SK-N-SH (cell line): ENCODE measurements around the gene FGFBP1. TPM values are rescaled to one million over a fixed set of nuclear protein-coding genes. Genes with fewer than 3 reads are reported as not detected.

Source experiments
- CTCF ChIA-PET: fragments of 300-600, 350-600 bp; formaldehyde crosslinking; extraction: SDS; loops from one replicate; lab custom pipeline; 2021; lab: Yijun Ruan, JAX
- POLR2A ChIA-PET: fragments of 350-600 bp; sonication (Branson Sonifier 250); formaldehyde crosslinking; extraction: SDS; loops from one replicate; lab custom pipeline; 2020; ENCODE audit warnings: antibody characterized with exemption, inconsistent platforms; lab: Yijun Ruan, JAX
- DNase-seq: peaks from one replicate; pipeline ENCODE4 v3.0.0; 2012
- H2AFZ ChIP-seq: fragments of 200-600 bp; sonication (generic); 2 replicates; pipeline ENCODE4 v1.8.1; 2016; ENCODE audit warnings: antibody characterized with exemption, mild to moderate bottlenecking, low read depth
- H3F3A ChIP-seq: fragments of 200-600 bp; sonication (generic); replicated peaks from 2 replicates; pipeline ENCODE3; 2016; ENCODE audit warnings: antibody characterized with exemption, mild to moderate bottlenecking; ENCODE audit not compliant: insufficient read depth
- H3K27ac ChIP-seq, 2 experiments: fragments of 200-500 bp in 1 of 2; fragments of 200-600 bp in 1 of 2; sonication (Bioruptor generic) in 1 of 2; sonication (generic), shearing (Covaris generic) in 1 of 2; 2 replicates each; pipeline versions ENCODE4 v1.5.1 to v1.6.1; 2014 to 2016; ENCODE audit warnings: low read depth in 2 of 2, inconsistent platforms in 1 of 2, low read length in 1 of 2, mild to moderate bottlenecking in 1 of 2, mixed read lengths in 1 of 2
- H3K27me3 ChIP-seq: fragments of 200-600 bp; sonication (generic), shearing (Covaris generic); 2 replicates; pipeline ENCODE4 v1.6.1; 2016; ENCODE audit warnings: mixed run types; ENCODE audit not compliant: insufficient read depth
- H3K36me3 ChIP-seq, 2 experiments: fragments of 200-500 bp in 1 of 2; fragments of 200-600 bp in 1 of 2; sonication (Bioruptor generic) in 1 of 2; sonication (generic) in 1 of 2; replicated peaks in 1 of 2; 2 replicates each; pipeline versions ENCODE3 to v1.5.1; 2014 to 2016; ENCODE audit warnings: low read length in 1 of 2, mild to moderate bottlenecking in 1 of 2; ENCODE audit not compliant: insufficient read depth in 2 of 2, control insufficient read depth in 1 of 2
- H3K4me1 ChIP-seq, 2 experiments: fragments of 200-500 bp in 1 of 2; fragments of 200-600 bp in 1 of 2; sonication (Bioruptor generic) in 1 of 2; sonication (generic), shearing (Covaris generic) in 1 of 2; 2 replicates each; pipeline versions ENCODE4 v1.5.1 to v1.6.1; 2014 to 2016; ENCODE audit warnings: low read depth in 1 of 2, low read length in 1 of 2, mixed run types in 1 of 2; ENCODE audit not compliant: insufficient read depth in 2 of 2, control insufficient read depth in 1 of 2
- H3K4me2 ChIP-seq: fragments of 200-600 bp; sonication (generic), shearing (Covaris generic); 2 replicates; pipeline ENCODE4 v1.6.1; 2017; ENCODE audit warnings: mixed run types
- H3K4me3 ChIP-seq, 2 experiments: fragments of 200-500 bp in 1 of 2; fragments of 200-600 bp in 1 of 2; sonication (Bioruptor generic) in 1 of 2; sonication (generic), shearing (Covaris generic) in 1 of 2; 2 replicates each; pipeline versions ENCODE4 v1.5.1 to v1.8.1; 2014 to 2016; ENCODE audit warnings: low read depth in 2 of 2, inconsistent platforms in 1 of 2, low read length in 1 of 2, mild to moderate bottlenecking in 1 of 2, mixed read lengths in 1 of 2, moderate library complexity in 1 of 2
- H3K79me2 ChIP-seq: fragments of 200-600 bp; sonication (generic); 2 replicates; pipeline ENCODE4 v1.8.1; 2017; ENCODE audit warnings: mild to moderate bottlenecking; ENCODE audit not compliant: insufficient read depth
- H3K9ac ChIP-seq: fragments of 200-600 bp; sonication (generic); 2 replicates; pipeline ENCODE4 v1.6.1; 2017; ENCODE audit warnings: mixed run types
- H3K9me2 ChIP-seq: fragments of 200-600 bp; sonication (generic); 2 replicates; pipeline ENCODE4 v1.6.1; 2017; ENCODE audit warnings: mixed run types
- H3K9me3 ChIP-seq: fragments of 200-600 bp; sonication (generic); 2 replicates; pipeline ENCODE4 v1.6.1; 2017; ENCODE audit warnings: mixed run types, mild to moderate bottlenecking, moderate library complexity
- H4K20me1 ChIP-seq: fragments of 200-600 bp; sonication (generic); 2 replicates; pipeline ENCODE4 v1.6.1; 2017; ENCODE audit warnings: mild to moderate bottlenecking, mixed run types; ENCODE audit not compliant: insufficient read depth
- EZH2phosphoT487 ChIP-seq: fragments of 200-600 bp; sonication (generic); IDR thresholded peaks from 2 replicates; pipeline ENCODE4 v1.6.1; 2017; ENCODE audit warnings: low read depth, mixed run types, mild to moderate bottlenecking, antibody characterized with exemption, moderate library complexity, borderline replicate concordance
- GABPA ChIP-seq: IDR thresholded peaks from 2 replicates; pipeline ENCODE4 v1.4.0; 2012; ENCODE audit warnings: low read depth, mild to moderate bottlenecking
- MEF2A ChIP-seq: IDR thresholded peaks from 2 replicates; pipeline ENCODE4 v1.4.0; 2012; ENCODE audit warnings: low read depth, borderline replicate concordance
- MXI1 ChIP-seq: IDR thresholded peaks from 2 replicates; pipeline ENCODE4 v1.6.1; 2012; ENCODE audit warnings: mild to moderate bottlenecking, low read depth, low read length, improper control_type of control experiment
- NRF1 ChIP-seq: IDR thresholded peaks from 2 replicates; pipeline ENCODE4 v1.6.1; 2012; ENCODE audit warnings: low read depth, mild to moderate bottlenecking, low read length
- RAD21 ChIP-seq: IDR thresholded peaks from 2 replicates; pipeline ENCODE4 v1.6.1; 2012; ENCODE audit warnings: mild to moderate bottlenecking, low read length
- RCOR1 ChIP-seq: fragments of 150-350 bp; IDR thresholded peaks from 2 replicates; pipeline ENCODE4 v1.6.1; 2017; ENCODE audit warnings: antibody characterized with exemption, low read length
- RFX5 ChIP-seq: IDR thresholded peaks from 2 replicates; pipeline ENCODE4 v1.6.1; 2012; ENCODE audit warnings: mild to moderate bottlenecking, improper control_type of control experiment, low read length
- SMC3 ChIP-seq: IDR thresholded peaks from 2 replicates; pipeline ENCODE4 v1.6.1; 2012; ENCODE audit warnings: low read depth, low read length, improper control_type of control experiment
- TEAD4 ChIP-seq: IDR thresholded peaks from 2 replicates; pipeline ENCODE4 v1.4.0; 2012; ENCODE audit warnings: mild to moderate bottlenecking, borderline replicate concordance; ENCODE audit not compliant: insufficient read depth
- YY1 ChIP-seq: IDR thresholded peaks from 2 replicates; pipeline ENCODE4 v1.4.0; 2012; ENCODE audit warnings: low read depth, mild to moderate bottlenecking
- WGBS: methylation state at CpG from one replicate; pipeline ENCODE4 v1.1.6; 2017; ENCODE audit warnings: low lambda C conversion rate; 5-methylcytosine and 5-hydroxymethylcytosine counted together
- polyA plus RNA-seq, 3 experiments: library from polyadenylated mRNA; depleted of rRNA; stranded (reverse); fragments of >200 nt; gene quantifications; 2 replicates each; pipeline ENCODE4 v1.2.3, GENCODE V29; 2012
- TF ChIP-seq, protein P1 (sequence below): IDR thresholded peaks from 2 replicates; pipeline ENCODE4; 2012
- TF ChIP-seq, protein P2 (sequence below): fragments of 150-350 bp; IDR thresholded peaks from 2 replicates; pipeline ENCODE4 v1.6.1; 2017; ENCODE audit warnings: antibody characterized with exemption, low read length, low read depth, borderline replicate concordance
- TF ChIP-seq, protein P3 (sequence below): fragments of 200-600 bp; sonication (generic); IDR thresholded peaks from 2 replicates; pipeline ENCODE4 v1.6.1; 2017; ENCODE audit warnings: antibody characterized with exemption, mild to moderate bottlenecking, moderate library complexity
- TF ChIP-seq, protein P4 (sequence below): IDR thresholded peaks from 2 replicates; pipeline ENCODE4 v1.4.0; 2012; ENCODE audit warnings: low read depth
- TF ChIP-seq, protein P5 (sequence below): IDR thresholded peaks from 2 replicates; pipeline ENCODE4 v1.4.0; 2012; ENCODE audit warnings: low read depth, borderline replicate concordance
- TF ChIP-seq, protein P6 (sequence below): IDR thresholded peaks from 2 replicates; pipeline ENCODE4 v1.6.1; 2012; ENCODE audit warnings: mild to moderate bottlenecking, low read depth, low read length, moderate library complexity

The FGFBP1 gene
- polyA plus RNA-seq, 1 of the 3 experiments (the other 2 are of a cell fraction) = 0.13 TPM

DNA sequence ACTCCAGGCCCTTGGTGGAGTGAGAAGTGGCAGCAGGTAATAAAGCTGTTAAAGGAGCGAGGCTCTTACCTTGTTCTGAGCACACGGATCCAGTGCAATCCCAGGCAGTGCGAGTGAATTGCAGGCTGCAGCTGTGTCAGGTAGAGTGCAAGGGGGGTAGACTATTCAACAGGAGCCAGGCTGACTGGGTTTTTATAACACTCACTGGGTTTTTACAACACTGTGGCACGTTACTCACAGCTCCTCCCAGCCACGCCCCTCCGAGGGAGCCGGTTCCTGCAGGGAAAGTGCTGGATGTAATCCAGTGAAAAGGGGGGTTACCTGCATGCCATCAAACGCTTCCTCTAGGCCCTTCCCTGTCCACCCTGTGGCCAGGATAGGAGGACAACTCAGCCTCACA lies 358 bp downstream of the FGFBP1 start:
- TF ChIP-seq, protein P1, sequence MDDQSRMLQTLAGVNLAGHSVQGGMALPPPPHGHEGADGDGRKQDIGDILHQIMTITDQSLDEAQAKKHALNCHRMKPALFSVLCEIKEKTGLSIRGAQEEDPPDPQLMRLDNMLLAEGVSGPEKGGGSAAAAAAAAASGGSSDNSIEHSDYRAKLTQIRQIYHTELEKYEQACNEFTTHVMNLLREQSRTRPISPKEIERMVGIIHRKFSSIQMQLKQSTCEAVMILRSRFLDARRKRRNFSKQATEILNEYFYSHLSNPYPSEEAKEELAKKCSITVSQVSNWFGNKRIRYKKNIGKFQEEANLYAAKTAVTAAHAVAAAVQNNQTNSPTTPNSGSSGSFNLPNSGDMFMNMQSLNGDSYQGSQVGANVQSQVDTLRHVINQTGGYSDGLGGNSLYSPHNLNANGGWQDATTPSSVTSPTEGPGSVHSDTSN = no peak
- TF ChIP-seq MXI1 (no peak), YY1 (no peak), NRF1 (no peak), MEF2A (no peak), TEAD4 (no peak), RAD21 (no peak), EZH2phosphoT487 (no peak), SMC3 (no peak), RFX5 (no peak), RCOR1 (no peak), GABPA (no peak)
- TF ChIP-seq, protein P2, sequence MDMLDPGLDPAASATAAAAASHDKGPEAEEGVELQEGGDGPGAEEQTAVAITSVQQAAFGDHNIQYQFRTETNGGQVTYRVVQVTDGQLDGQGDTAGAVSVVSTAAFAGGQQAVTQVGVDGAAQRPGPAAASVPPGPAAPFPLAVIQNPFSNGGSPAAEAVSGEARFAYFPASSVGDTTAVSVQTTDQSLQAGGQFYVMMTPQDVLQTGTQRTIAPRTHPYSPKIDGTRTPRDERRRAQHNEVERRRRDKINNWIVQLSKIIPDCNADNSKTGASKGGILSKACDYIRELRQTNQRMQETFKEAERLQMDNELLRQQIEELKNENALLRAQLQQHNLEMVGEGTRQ = no peak
- TF ChIP-seq, protein P3, sequence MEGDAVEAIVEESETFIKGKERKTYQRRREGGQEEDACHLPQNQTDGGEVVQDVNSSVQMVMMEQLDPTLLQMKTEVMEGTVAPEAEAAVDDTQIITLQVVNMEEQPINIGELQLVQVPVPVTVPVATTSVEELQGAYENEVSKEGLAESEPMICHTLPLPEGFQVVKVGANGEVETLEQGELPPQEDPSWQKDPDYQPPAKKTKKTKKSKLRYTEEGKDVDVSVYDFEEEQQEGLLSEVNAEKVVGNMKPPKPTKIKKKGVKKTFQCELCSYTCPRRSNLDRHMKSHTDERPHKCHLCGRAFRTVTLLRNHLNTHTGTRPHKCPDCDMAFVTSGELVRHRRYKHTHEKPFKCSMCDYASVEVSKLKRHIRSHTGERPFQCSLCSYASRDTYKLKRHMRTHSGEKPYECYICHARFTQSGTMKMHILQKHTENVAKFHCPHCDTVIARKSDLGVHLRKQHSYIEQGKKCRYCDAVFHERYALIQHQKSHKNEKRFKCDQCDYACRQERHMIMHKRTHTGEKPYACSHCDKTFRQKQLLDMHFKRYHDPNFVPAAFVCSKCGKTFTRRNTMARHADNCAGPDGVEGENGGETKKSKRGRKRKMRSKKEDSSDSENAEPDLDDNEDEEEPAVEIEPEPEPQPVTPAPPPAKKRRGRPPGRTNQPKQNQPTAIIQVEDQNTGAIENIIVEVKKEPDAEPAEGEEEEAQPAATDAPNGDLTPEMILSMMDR = no peak
- TF ChIP-seq, protein P4, sequence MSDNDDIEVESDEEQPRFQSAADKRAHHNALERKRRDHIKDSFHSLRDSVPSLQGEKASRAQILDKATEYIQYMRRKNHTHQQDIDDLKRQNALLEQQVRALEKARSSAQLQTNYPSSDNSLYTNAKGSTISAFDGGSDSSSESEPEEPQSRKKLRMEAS = no peak
- TF ChIP-seq, protein P5, sequence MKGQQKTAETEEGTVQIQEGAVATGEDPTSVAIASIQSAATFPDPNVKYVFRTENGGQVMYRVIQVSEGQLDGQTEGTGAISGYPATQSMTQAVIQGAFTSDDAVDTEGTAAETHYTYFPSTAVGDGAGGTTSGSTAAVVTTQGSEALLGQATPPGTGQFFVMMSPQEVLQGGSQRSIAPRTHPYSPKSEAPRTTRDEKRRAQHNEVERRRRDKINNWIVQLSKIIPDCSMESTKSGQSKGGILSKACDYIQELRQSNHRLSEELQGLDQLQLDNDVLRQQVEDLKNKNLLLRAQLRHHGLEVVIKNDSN = no peak
- TF ChIP-seq, protein P6, sequence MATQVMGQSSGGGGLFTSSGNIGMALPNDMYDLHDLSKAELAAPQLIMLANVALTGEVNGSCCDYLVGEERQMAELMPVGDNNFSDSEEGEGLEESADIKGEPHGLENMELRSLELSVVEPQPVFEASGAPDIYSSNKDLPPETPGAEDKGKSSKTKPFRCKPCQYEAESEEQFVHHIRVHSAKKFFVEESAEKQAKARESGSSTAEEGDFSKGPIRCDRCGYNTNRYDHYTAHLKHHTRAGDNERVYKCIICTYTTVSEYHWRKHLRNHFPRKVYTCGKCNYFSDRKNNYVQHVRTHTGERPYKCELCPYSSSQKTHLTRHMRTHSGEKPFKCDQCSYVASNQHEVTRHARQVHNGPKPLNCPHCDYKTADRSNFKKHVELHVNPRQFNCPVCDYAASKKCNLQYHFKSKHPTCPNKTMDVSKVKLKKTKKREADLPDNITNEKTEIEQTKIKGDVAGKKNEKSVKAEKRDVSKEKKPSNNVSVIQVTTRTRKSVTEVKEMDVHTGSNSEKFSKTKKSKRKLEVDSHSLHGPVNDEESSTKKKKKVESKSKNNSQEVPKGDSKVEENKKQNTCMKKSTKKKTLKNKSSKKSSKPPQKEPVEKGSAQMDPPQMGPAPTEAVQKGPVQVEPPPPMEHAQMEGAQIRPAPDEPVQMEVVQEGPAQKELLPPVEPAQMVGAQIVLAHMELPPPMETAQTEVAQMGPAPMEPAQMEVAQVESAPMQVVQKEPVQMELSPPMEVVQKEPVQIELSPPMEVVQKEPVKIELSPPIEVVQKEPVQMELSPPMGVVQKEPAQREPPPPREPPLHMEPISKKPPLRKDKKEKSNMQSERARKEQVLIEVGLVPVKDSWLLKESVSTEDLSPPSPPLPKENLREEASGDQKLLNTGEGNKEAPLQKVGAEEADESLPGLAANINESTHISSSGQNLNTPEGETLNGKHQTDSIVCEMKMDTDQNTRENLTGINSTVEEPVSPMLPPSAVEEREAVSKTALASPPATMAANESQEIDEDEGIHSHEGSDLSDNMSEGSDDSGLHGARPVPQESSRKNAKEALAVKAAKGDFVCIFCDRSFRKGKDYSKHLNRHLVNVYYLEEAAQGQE = no peak
- H2AFZ ChIP-seq = no peak overlapping the region
- H4K20me1 ChIP-seq = no peaks in the 10 kb centered on the region
- H3F3A ChIP-seq = no peaks in the 10 kb centered on the region
- ChIA-PET CTCF (interaction anchor here (0.7 to 4.4 kb wide), 4 partner anchors 18 to 56 kb away, joined by 3 to 22 read pairs (median 3); no protein-coding TSS in a partner anchor), POLR2A (no interaction called here)
- no peak overlapping the region for H3K4me3 ChIP-seq
- H3K9ac ChIP-seq = no peak overlapping the region
- no peak overlapping the region for H3K27ac ChIP-seq
- no peaks in the 10 kb centered on the region for H3K9me2 ChIP-seq
- no peak overlapping the region for H3K4me2 ChIP-seq
- no peaks in the 10 kb centered on the region for H3K36me3 ChIP-seq
- no peaks in the 10 kb centered on the region; the same call in 1 of the 2 replicates for H3K27me3 ChIP-seq
- DNase-seq = no peak
- H3K9me3 ChIP-seq = no peaks in the 10 kb centered on the region
- no peaks in the 10 kb centered on the region for H3K4me1 ChIP-seq
- H3K79me2 ChIP-seq = no peaks in the 10 kb centered on the region
- 54% methylated on average over 5 of the region's 8 CpGs for WGBS
